ENCODE data around the gene GRB7. TPM values are rescaled to one million over a fixed set of nuclear protein-coding genes. Genes with fewer than 3 reads are reported as not detected.

Gene GRB7
- total RNA-seq, 1 donor from 2014 or later, result 44.6 TPM

DNA sequence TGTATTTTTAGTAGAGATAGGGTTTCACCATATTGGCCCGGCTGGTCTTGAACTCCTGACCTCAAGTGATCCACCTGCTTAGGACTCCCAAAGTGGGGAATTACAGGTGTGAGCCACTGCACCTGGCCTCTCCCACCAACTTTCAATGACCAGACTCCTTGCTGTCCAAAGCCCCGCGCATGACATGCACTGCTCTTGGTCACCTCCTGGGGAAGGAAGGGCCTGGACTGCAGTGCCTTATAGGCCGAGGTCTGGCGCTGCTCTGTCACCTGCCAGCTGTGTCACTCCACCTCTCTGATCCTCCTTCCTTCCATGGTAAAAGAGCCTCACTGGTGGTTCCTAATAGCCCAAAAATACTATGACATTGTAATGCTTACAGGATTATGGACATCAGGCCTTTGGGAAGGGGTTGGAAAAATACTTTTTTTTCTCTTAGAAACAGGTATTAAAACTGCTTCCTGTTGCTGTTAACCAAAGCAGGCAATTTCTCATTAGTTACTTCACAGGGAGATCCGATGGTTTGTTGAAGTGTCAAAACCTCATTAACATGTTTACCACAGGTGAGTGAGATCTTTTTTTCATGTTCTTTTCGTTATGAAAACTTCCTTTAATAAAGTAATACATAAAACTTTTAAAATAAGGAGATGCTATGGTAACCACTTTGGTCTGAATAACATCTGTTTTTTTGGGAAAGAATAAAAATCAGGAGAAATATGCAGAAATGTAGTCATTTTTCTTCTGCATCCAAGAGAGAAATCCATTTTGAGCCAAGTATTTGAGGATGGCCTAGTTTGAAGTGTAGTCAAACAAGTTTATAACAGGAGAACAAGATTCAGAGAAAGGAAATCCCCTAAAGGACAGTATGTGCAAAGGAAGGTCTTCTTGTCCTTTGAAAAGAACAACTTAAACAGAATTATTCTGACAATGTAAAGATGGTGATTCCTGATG, 35.5 kb downstream of the GRB7 start:
- no peak for DNase-seq (ENCODE audit: low spot score in 2 of 2, unreplicated experiment in 2 of 2)

DNA sequence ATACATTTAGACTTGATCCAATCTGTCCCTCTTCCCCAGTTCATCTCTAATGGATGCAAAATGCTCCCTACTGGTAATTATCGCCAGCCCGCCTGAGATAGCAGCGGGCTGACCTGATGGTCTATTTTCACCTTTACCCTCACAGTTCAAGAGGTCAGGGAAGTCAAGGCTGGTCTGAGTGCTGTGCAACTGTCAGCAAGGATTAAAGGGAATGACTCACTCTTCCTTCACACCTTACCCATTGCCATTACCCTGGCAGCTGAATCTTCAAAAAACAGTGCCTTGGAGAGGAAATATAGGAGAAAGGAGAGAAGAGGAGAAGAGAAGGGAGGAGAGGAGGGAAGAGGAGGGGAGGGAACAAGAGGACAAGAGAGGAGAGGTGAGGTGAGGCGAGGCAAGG, 36.3 kb downstream of the GRB7 start:
- no peak for DNase-seq (ENCODE audit: low spot score in 2 of 2, unreplicated experiment in 2 of 2)
- Mint-ChIP-seq H3K9me3 (no peaks in the 10 kb centered on the region), H3K4me1 (peaks cover 37% of the 10 kb centered on the region), H3K36me3 (no peaks in the 10 kb centered on the region), H3K27ac (no peak overlapping the region), H3K4me3 (no peak overlapping the region), H3K27me3 (ENCODE audit: low read depth) (peaks cover 3% of the 10 kb centered on the region)
- TF ChIP-seq, protein P1, sequence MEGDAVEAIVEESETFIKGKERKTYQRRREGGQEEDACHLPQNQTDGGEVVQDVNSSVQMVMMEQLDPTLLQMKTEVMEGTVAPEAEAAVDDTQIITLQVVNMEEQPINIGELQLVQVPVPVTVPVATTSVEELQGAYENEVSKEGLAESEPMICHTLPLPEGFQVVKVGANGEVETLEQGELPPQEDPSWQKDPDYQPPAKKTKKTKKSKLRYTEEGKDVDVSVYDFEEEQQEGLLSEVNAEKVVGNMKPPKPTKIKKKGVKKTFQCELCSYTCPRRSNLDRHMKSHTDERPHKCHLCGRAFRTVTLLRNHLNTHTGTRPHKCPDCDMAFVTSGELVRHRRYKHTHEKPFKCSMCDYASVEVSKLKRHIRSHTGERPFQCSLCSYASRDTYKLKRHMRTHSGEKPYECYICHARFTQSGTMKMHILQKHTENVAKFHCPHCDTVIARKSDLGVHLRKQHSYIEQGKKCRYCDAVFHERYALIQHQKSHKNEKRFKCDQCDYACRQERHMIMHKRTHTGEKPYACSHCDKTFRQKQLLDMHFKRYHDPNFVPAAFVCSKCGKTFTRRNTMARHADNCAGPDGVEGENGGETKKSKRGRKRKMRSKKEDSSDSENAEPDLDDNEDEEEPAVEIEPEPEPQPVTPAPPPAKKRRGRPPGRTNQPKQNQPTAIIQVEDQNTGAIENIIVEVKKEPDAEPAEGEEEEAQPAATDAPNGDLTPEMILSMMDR (IDR thresholded peaks at IDR 0.05; ENCODE audit: unreplicated experiment), result no peak

More for the DNA sequence above, 35.5 kb downstream of the GRB7 start:
- peaks cover 3% of the 10 kb centered on the region for H3K27me3 Mint-ChIP-seq (ENCODE audit: low read depth)
- H3K9me3 Mint-ChIP-seq, result no peaks in the 10 kb centered on the region
- no peak overlapping the region for H3K4me3 Mint-ChIP-seq
- H3K36me3 Mint-ChIP-seq, result no peaks in the 10 kb centered on the region
- H3K27ac Mint-ChIP-seq, result no peak overlapping the region
- TF ChIP-seq, protein P1 (IDR thresholded peaks at IDR 0.05; ENCODE audit: unreplicated experiment), result no peak
- peaks cover 40% of the 10 kb centered on the region for H3K4me1 Mint-ChIP-seq

GRCh38 chr17:39775031-39775430, 37.3 kb downstream of the GRB7 start:
- H3K4me1 Mint-ChIP-seq, result peaks cover 31% of the 10 kb centered on the region
- H3K27ac Mint-ChIP-seq, result no peak overlapping the region
- TF ChIP-seq, protein P1 (IDR thresholded peaks at IDR 0.05; ENCODE audit: unreplicated experiment), result no peak
- no peaks in the 10 kb centered on the region for H3K36me3 Mint-ChIP-seq
- no peaks in the 10 kb centered on the region for H3K9me3 Mint-ChIP-seq
- H3K27me3 Mint-ChIP-seq (ENCODE audit: low read depth), result peaks cover 3% of the 10 kb centered on the region
- DNase-seq (ENCODE audit: low spot score in 2 of 2, unreplicated experiment in 2 of 2), result no peak
- no peak overlapping the region for H3K4me3 Mint-ChIP-seq

DNA sequence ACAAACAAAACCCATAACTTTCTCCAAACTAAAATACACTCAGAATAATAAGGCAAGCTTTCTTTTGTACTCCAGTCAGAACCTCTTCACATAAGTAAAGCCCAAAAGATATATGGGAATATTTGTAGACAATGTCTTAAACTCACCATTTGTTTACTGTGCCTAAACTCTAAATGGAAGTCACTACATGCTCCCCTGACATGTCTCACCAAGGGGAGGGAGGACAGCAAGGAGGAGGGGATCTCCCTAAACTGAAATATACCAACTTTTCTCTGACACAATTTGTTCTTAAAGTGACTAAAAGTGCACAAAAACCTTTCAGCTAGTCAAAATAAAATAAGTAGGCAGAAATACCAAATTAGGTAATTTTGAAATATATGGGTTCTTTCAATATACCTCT, 38.5 kb downstream of the GRB7 start:
- H3K27me3 Mint-ChIP-seq (ENCODE audit: low read depth), result peaks cover 3% of the 10 kb centered on the region
- TF ChIP-seq, protein P1 (IDR thresholded peaks at IDR 0.05; ENCODE audit: unreplicated experiment), result no peak
- DNase-seq (ENCODE audit: low spot score in 2 of 2, unreplicated experiment in 2 of 2), result no peak
- H3K4me3 Mint-ChIP-seq, result no peak overlapping the region
- H3K27ac Mint-ChIP-seq, result no peak overlapping the region
- H3K9me3 Mint-ChIP-seq, result no peaks in the 10 kb centered on the region
- no peaks in the 10 kb centered on the region for H3K36me3 Mint-ChIP-seq
- peaks cover 34% of the 10 kb centered on the region for H3K4me1 Mint-ChIP-seq

DNA sequence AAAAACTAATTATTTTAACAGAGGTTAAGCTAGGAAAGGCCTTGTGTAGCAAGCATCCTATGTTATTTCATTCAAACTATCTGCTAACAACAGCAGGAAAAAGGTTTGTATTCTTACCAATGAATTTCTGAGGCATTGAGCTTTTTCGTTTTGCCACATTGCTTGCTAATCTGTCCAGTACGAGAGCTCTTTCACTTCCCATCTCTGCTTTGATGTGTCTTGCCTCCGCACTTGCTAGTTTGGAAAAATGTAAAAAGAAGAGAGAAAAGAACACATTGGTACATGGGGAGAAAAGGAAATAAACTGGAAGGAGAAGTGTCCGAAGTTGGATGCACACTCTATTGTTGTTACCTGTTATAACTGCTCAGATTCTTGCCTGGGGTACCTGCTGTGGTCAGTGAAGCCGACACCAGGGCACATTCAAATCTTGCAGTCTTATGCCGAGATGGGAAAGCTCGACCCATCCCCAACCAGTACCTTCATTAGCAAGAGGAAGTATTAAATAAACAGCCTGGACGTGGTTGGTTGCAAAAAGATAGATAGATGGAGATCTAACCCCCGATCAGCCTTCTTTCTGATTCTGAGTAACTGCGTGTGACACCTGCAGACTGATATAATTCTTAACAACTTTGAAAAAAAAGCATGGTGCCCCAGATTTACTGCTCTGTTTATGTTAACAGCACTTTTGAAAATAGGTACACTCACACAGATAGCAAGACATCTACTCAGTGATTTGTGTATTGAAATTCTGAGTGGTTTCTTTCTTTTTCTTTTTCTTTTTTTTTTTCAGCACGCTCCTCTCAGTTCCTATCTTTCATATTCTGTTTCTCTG, 40.0 kb downstream of the GRB7 start:
- no peak overlapping the region for H3K27ac Mint-ChIP-seq
- no peaks in the 10 kb centered on the region for H3K9me3 Mint-ChIP-seq
- TF ChIP-seq, protein P1 (IDR thresholded peaks at IDR 0.05; ENCODE audit: unreplicated experiment), result no peak
- H3K4me1 Mint-ChIP-seq, result peaks cover 39% of the 10 kb centered on the region
- no peak overlapping the region for H3K4me3 Mint-ChIP-seq
- no peak for DNase-seq (ENCODE audit: low spot score in 2 of 2, unreplicated experiment in 2 of 2)
- H3K27me3 Mint-ChIP-seq (ENCODE audit: low read depth), result peaks cover 3% of the 10 kb centered on the region
- no peaks in the 10 kb centered on the region for H3K36me3 Mint-ChIP-seq
